Lower lobe of right lung (tissue), 2 donors: ENCODE data around the gene PTH2R. TPM values are rescaled to one million over a fixed set of nuclear protein-coding genes. Genes with fewer than 3 reads are reported as not detected.
A peak's percentile ranks its signal among the peaks of the same experiment; 100 is the strongest.

Source experiments
- ATAC-seq, 2 donors: fragments of 200-7000 bp; cut with Tn5 transposase; one replicate each; pipeline ENCODE4 v1.9.1; 2020 to 2022; ENCODE audit warnings: mild to moderate bottlenecking in 2 of 2, moderate library complexity in 2 of 2
- DNase-seq: peaks from one replicate; pipeline ENCODE4 v3.0.0-alpha.2; 2020
- H3K27ac ChIP-seq: fragments of 200-600 bp; one replicate; pipeline ENCODE4 v1.8.0; 2022
- H3K27me3 ChIP-seq: fragments of 200-600 bp; one replicate; pipeline ENCODE4 v1.8.0; 2022; ENCODE audit warnings: low read depth
- H3K36me3 ChIP-seq: fragments of 200-600 bp; one replicate; pipeline ENCODE4 v1.8.0; 2022; ENCODE audit warnings: mild to moderate bottlenecking
- H3K4me1 ChIP-seq: fragments of 200-600 bp; one replicate; pipeline ENCODE4 v1.8.0; 2022
- H3K4me3 ChIP-seq: fragments of 200-600 bp; one replicate; pipeline ENCODE4 v1.8.0; 2022; ENCODE audit warnings: mild to moderate bottlenecking
- H3K9me3 ChIP-seq: fragments of 200-600 bp; one replicate; pipeline ENCODE4 v1.8.0; 2022
- intact Hi-C: fragments of 100-400 bp; cut with DNase I; formaldehyde crosslinking; loops from one replicate; pipeline ENCODE4 v1.11.0; 2022
- long read RNA-seq: library from polyadenylated mRNA; unstranded; transcript quantifications from one replicate; pipeline ENCODE4 v2.0.0, GENCODE V29; 2021
- total RNA-seq: library from RNA; stranded (reverse); fragmentation: NEBNext Ultra II Directional; extraction: Animal tissue kit (Norgen Biotek cat#: 25700); gene quantifications from one replicate; pipeline ENCODE4 v1.2.1, GENCODE V29; 2021
- TF ChIP-seq, protein P1 (sequence below): fragments of 200-600 bp; IDR thresholded peaks from one replicate; pipeline ENCODE4 v1.8.0; 2022; ENCODE audit warnings: antibody characterized with exemption, mild to moderate bottlenecking
- donor health status: DM: no; HTN: yes; CAD: no; lungs with severe emphysema.

Gene PTH2R, protein sequence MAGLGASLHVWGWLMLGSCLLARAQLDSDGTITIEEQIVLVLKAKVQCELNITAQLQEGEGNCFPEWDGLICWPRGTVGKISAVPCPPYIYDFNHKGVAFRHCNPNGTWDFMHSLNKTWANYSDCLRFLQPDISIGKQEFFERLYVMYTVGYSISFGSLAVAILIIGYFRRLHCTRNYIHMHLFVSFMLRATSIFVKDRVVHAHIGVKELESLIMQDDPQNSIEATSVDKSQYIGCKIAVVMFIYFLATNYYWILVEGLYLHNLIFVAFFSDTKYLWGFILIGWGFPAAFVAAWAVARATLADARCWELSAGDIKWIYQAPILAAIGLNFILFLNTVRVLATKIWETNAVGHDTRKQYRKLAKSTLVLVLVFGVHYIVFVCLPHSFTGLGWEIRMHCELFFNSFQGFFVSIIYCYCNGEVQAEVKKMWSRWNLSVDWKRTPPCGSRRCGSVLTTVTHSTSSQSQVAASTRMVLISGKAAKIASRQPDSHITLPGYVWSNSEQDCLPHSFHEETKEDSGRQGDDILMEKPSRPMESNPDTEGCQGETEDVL
- 0.32 TPM for total RNA-seq
- long read RNA-seq, result 0 reads

DNA sequence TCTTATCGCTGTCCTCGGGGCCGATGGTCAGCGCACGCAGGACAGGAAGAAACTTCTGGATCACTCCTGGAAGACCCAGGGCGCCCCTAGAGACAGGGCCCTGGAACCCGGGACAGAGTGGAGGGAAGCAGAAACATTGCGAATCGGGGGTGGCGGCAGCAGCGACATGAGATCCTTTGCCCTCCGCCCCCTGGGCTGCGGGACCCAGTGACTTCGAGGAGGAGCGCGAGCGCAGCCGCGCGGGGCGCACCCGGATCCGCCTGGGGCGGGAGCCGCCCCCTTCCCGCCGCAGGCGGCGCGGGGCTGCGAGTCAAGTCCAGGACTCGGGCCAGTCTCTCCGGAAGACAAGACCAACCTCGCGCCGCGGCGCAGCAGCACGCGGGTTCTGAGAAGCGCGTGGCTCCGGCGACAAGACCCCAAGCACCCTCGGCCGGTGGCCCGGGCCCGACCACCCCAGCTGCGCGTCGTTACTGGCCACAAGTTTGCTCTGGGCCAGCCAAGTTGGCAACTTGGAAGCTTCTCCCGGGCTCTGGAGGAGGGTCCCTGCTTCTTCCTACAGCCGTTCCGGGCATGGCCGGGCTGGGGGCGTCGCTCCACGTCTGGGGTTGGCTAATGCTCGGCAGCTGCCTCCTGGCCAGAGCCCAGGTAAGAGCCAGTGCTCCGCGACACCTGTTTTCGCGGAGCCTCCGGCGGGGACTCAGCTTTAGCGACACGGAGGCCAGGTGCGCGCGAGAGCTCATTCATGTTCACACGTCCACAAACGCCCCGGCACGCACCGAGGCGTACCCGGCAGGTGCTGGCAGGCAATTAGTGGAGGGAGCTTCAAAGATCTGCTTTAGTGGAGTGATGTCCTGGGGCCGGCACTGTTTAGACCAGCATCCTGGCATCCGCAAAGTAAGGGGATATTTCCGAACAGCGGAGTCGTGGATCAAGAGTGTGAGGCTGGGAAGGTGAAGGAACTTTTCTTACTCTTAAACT, at the start of gene PTH2R:
PTH2R (plus strand) TSS at position 319 of the 978 bp plus-strand sequence; CDS start at position 571, 252 bp downstream.
- Histone ChIP-seq H3K9me3 (no peaks in the 10 kb centered on the region), H3K36me3 (no peaks in the 10 kb centered on the region), H3K27me3 (peaks cover 31% of the 10 kb centered on the region), H3K4me1 (peaks cover 13% of the 10 kb centered on the region), H3K4me3 (peak within 1 kb of the TSS; percentile 33), H3K27ac (no peak within 1 kb of the TSS)
- peak; percentile 54 to 57 for ATAC-seq
- intact Hi-C loops, result no loop called here
- TF ChIP-seq, protein P1, sequence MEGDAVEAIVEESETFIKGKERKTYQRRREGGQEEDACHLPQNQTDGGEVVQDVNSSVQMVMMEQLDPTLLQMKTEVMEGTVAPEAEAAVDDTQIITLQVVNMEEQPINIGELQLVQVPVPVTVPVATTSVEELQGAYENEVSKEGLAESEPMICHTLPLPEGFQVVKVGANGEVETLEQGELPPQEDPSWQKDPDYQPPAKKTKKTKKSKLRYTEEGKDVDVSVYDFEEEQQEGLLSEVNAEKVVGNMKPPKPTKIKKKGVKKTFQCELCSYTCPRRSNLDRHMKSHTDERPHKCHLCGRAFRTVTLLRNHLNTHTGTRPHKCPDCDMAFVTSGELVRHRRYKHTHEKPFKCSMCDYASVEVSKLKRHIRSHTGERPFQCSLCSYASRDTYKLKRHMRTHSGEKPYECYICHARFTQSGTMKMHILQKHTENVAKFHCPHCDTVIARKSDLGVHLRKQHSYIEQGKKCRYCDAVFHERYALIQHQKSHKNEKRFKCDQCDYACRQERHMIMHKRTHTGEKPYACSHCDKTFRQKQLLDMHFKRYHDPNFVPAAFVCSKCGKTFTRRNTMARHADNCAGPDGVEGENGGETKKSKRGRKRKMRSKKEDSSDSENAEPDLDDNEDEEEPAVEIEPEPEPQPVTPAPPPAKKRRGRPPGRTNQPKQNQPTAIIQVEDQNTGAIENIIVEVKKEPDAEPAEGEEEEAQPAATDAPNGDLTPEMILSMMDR, result no peak
- DNase-seq, result peak; percentile 48

DNA sequence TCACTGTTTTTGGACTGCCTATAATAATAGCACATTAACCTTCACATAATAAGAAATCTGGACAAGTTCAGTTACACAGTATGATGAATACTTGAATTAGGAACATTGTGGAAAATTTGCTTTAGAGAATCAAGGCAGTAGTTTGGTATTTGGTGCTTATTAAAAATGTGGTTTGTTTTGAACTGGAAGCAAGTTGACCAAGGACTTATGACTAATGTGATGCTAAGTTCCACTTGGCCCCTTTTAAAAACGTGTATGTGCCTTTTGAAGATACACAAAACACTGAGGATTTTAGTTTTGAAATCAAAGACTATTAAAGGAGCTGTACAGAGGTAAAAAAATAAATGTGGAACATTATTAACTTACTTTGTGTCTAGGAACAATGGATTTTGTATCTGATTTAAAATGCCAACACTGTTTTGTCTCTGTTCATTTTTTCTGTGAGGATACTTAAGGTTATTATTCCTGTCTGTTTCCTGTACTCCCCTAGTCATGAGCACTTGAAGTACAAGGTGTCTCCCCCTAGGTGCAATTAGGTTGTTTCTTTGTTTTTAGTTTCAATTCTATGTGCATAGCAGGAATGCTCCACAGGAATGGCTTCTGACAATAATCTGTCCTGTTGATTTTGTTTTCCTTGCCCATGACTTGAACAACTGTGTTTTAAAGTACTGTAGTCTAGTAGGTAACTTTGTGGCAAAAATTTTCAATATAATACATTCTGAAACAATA, 49.6 kb upstream of the PTH2R start:
- Histone ChIP-seq H3K9me3 (no peaks in the 10 kb centered on the region), H3K4me1 (no peaks in the 10 kb centered on the region), H3K4me3 (no peak overlapping the region), H3K36me3 (peaks cover 54% of the 10 kb centered on the region), H3K27ac (no peak overlapping the region), H3K27me3 (no peaks in the 10 kb centered on the region)
- DNase-seq (no peak), ATAC-seq (no peak)
- TF ChIP-seq, protein P1, result no peak
- intact Hi-C loops, result no loop called here

DNA sequence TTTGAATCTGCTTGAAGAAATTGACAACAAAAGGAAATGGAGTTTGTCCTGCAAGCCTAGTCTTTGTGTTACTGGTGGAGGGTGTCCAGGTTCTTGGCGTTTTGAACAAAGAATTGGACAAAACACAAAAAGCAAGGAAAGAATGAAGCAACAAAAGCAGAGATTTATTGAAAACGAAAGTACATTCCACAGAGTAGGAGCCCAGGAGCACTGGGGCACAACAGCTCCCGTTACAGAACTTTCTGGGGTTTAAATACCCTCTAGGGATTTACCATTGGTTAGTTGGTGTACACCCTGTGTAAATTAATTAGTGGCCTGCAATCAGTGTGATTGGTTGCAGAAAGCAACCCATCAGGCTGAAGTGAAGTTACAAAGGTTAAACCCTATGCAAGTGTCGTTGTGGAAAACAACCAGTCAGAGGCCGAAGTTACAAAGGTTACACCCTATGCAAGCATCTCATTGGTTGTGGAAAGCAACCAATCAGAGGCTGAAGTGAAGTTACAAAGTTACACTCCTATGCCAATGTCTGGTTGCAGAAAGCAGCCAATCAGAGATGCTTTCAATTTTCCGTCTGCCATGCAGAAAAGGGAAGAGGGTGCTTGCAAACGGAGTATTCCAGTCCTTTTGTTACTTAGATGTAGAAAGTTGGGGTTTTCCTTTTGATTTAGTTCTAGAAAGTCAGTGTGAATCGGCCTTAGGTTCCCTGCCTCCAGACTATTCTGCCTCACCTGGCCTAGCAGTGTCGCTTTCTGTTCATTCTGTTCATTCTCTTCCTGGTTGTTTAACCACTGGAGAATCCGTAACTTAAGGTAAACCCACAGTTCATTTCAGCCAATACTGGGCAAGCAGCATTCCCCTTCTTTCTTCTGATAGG, 47.6 kb upstream of the PTH2R start:
- ATAC-seq (no peak), DNase-seq (no peak)
- H3K27me3 ChIP-seq, result no peaks in the 10 kb centered on the region
- H3K4me1 ChIP-seq, result no peaks in the 10 kb centered on the region
- H3K9me3 ChIP-seq, result no peaks in the 10 kb centered on the region
- H3K27ac ChIP-seq, result no peak overlapping the region
- no peak overlapping the region for H3K4me3 ChIP-seq
- H3K36me3 ChIP-seq, result peaks cover 35% of the 10 kb centered on the region
- intact Hi-C loops, result no loop called here
- TF ChIP-seq, protein P1, result no peak

DNA sequence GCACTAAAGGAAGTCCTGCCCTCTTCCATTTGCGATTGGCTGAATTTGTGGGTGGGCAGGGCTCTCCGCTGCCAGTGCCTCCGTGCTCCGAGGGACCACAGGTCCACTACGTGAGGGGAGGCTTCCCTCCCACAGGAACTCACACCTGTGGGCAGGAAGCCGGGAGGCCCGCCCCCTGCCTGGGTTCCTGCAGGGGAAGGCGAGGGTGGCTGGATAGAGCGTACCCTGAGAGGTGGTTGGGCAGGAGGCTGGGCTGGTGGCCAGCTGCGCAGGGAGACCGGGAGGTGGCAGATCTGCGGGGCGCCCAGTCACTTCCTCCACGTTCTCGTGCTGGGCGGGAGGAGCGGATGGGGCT, 47.0 kb upstream of the PTH2R start:
- intact Hi-C loops, result no loop called here
- Histone ChIP-seq H3K9me3 (no peaks in the 10 kb centered on the region), H3K27ac (no peak overlapping the region), H3K27me3 (no peaks in the 10 kb centered on the region), H3K4me1 (no peaks in the 10 kb centered on the region), H3K4me3 (no peak overlapping the region), H3K36me3 (peaks cover 28% of the 10 kb centered on the region)
- DNase-seq (no peak), ATAC-seq (peak; percentile 39 to 49)
- TF ChIP-seq, protein P1, result no peak
